Measurements from ENCODE around the gene EPPIN. TPM values are rescaled to one million over a fixed set of nuclear protein-coding genes. Genes with fewer than 3 reads are reported as not detected.

The EPPIN gene
- polyA plus RNA-seq: not detected in 3 replicates
- not detected for polyA plus RNA-seq (2011; ENCODE audit: low read depth)
- polyA plus RNA-seq (2011; cell fraction: cytosol; rRNA removed): not detected in 2 replicates
- not detected in 2 replicates for polyA plus RNA-seq (2011; cell fraction: nucleus; rRNA removed)
- not detected in 2 replicates for polyA plus RNA-seq (2012; ENCODE audit: low replicate concordance)
- polyA minus RNA-seq: not detected in 3 replicates
- polyA minus RNA-seq (2011; cell fraction: cytosol; rRNA and poly(A)+ RNA removed): not detected
- polyA minus RNA-seq (2011; cell fraction: nucleus; rRNA and poly(A)+ RNA removed): not detected in 2 replicates

GRCh38 chr20:45547206-45547770 is at the start of gene EPPIN:
Gene EPPIN (minus strand): TSS chr20:45547401. CDS start chr20:45547357, 44 bp downstream.
- Histone ChIP-seq H3K36me3 (ENCODE audit: control insufficient read depth in 2 of 2, extremely low read depth in 1 of 2, insufficient read depth in 2 of 2, low read length in 2 of 2) (no peaks in the 10 kb centered on the region), H3K79me2 (ENCODE audit: control insufficient read depth, insufficient read depth, low read length) (no peaks in the 10 kb centered on the region), H3K9me1 (ENCODE audit: control insufficient read depth, extremely low read depth, insufficient read depth, low read length) (no peaks in the 10 kb centered on the region), H3K27ac (ENCODE audit: control insufficient read depth, insufficient read depth, low read length) (no peak within 1 kb of the TSS), H4K20me1 (ENCODE audit: control insufficient read depth, extremely low read depth, insufficient read depth, low read length) (no peaks in the 10 kb centered on the region), H3K4me1 (ENCODE audit: control insufficient read depth, extremely low read depth, insufficient read depth, low read length) (no peaks in the 10 kb centered on the region), H3K4me2 (ENCODE audit: control insufficient read depth, extremely low read depth, insufficient read depth, low read depth, low read length) (no peak within 1 kb of the TSS), H3K4me3 (ENCODE audit: control insufficient read depth in 2 of 3, extremely low read depth in 1 of 3, insufficient read depth in 2 of 3, low read depth in 1 of 3, low read length in 3 of 3) (no peak within 1 kb of the TSS), H3K9me3 (ENCODE audit: control insufficient read depth, low read depth, low read length) (no peaks in the 10 kb centered on the region), H2AFZ (ENCODE audit: control insufficient read depth, low read length) (no peak within 1 kb of the TSS), H3K9ac (ENCODE audit: control insufficient read depth, extremely low read depth, insufficient read depth, low read length) (no peak within 1 kb of the TSS), H3K27me3 (ENCODE audit: control insufficient read depth, extremely low read depth, insufficient read depth, low read length) (peaks cover 18% of the 10 kb centered on the region)
- dilution Hi-C loops (cut with MboI; ENCODE audit: extremely low pct_ligation_motif_present, low sequenced_read_pairs): no loop called here
- no peak for FAIRE-seq
- DNase-seq (ENCODE audit: low read depth, low spot score): no peak
- no peak for TF ChIP-seq CTCF (optimal IDR thresholded peaks at IDR 0.05 in 1 of 3, IDR thresholded peaks at IDR 0.05 in 1 of 3, conservative IDR thresholded peaks at IDR 0.05 in 1 of 3; ENCODE audit: extremely low read depth in 1 of 3, insufficient read depth in 2 of 3, low read length in 3 of 3)
- no peak for TF ChIP-seq EZH2 (IDR thresholded peaks at IDR 0.05; ENCODE audit: low read length)

- Histone ChIP-seq H2AFZ (ENCODE audit: control insufficient read depth, low read length) (no peak overlapping the region), H3K27ac (ENCODE audit: control insufficient read depth, insufficient read depth, low read length) (no peak overlapping the region), H3K36me3 (ENCODE audit: control insufficient read depth in 2 of 2, extremely low read depth in 1 of 2, insufficient read depth in 2 of 2, low read length in 2 of 2) (no peaks in the 10 kb centered on the region), H3K4me1 (ENCODE audit: control insufficient read depth, extremely low read depth, insufficient read depth, low read length) (no peaks in the 10 kb centered on the region), H3K4me3 (ENCODE audit: control insufficient read depth in 2 of 3, extremely low read depth in 1 of 3, insufficient read depth in 2 of 3, low read depth in 1 of 3, low read length in 3 of 3) (no peak overlapping the region), H3K4me2 (ENCODE audit: control insufficient read depth, extremely low read depth, insufficient read depth, low read depth, low read length) (no peak overlapping the region), H3K9me1 (ENCODE audit: control insufficient read depth, extremely low read depth, insufficient read depth, low read length) (no peaks in the 10 kb centered on the region), H3K9me3 (ENCODE audit: control insufficient read depth, low read depth, low read length) (no peaks in the 10 kb centered on the region), H3K9ac (ENCODE audit: control insufficient read depth, extremely low read depth, insufficient read depth, low read length) (no peak overlapping the region), H3K27me3 (ENCODE audit: control insufficient read depth, extremely low read depth, insufficient read depth, low read length) (peaks cover 21% of the 10 kb centered on the region), H4K20me1 (ENCODE audit: control insufficient read depth, extremely low read depth, insufficient read depth, low read length) (no peaks in the 10 kb centered on the region), H3K79me2 (ENCODE audit: control insufficient read depth, insufficient read depth, low read length) (no peaks in the 10 kb centered on the region)
- FAIRE-seq: no peak
- dilution Hi-C loops (cut with MboI; ENCODE audit: extremely low pct_ligation_motif_present, low sequenced_read_pairs): no loop called here
- no peak for DNase-seq (ENCODE audit: low read depth, low spot score)
- TF ChIP-seq EZH2 (IDR thresholded peaks at IDR 0.05; ENCODE audit: low read length): no peak
- TF ChIP-seq CTCF (optimal IDR thresholded peaks at IDR 0.05 in 1 of 3, IDR thresholded peaks at IDR 0.05 in 1 of 3, conservative IDR thresholded peaks at IDR 0.05 in 1 of 3; ENCODE audit: extremely low read depth in 1 of 3, insufficient read depth in 2 of 3, low read length in 3 of 3): no peak
Observed at GRCh38 chr20:45595235-45595634, 48.0 kb upstream of the EPPIN start.
